HG03097 (cell line): ENCODE data around the gene PTPRM.

Source experiments
- ATAC-seq: cut with Tn5 transposase; IDR thresholded peaks from one replicate; pipeline ENCODE4 v1.9.1; 2021; ENCODE audit not compliant: unreplicated experiment, low FRiP score

Gene PTPRM

GRCh38 chr18:7598167-7599047, 31.3 kb downstream of the PTPRM start:
- ATAC-seq: no peak

- ATAC-seq: no peak
Observed at GRCh38 chr18:7600036-7600435, 32.9 kb downstream of the PTPRM start.

- no peak for ATAC-seq
Observed at GRCh38 chr18:7600528-7601245, 33.6 kb downstream of the PTPRM start.

- no peak for ATAC-seq
Observed at GRCh38 chr18:7601246-7601615, 34.1 kb downstream of the PTPRM start.

- no peak for ATAC-seq
Observed at GRCh38 chr18:7601936-7602335, 34.8 kb downstream of the PTPRM start.

- no peak for ATAC-seq
Observed at GRCh38 chr18:7603259-7604000, 36.3 kb downstream of the PTPRM start.

- no peak for ATAC-seq
Observed at GRCh38 chr18:7604361-7604760, 37.2 kb downstream of the PTPRM start.

- ATAC-seq: no peak
Observed at GRCh38 chr18:7605705-7606104, 38.6 kb downstream of the PTPRM start.

GRCh38 chr18:7607540-7608173, 40.5 kb downstream of the PTPRM start:
- no peak for ATAC-seq

- no peak for ATAC-seq
Observed at GRCh38 chr18:7608174-7608550, 41.0 kb downstream of the PTPRM start.

GRCh38 chr18:7608781-7609201, 41.7 kb downstream of the PTPRM start:
- no peak for ATAC-seq

GRCh38 chr18:7609617-7610016, 42.5 kb downstream of the PTPRM start:
- no peak for ATAC-seq

GRCh38 chr18:7614042-7614441, 46.9 kb downstream of the PTPRM start:
- no peak for ATAC-seq

GRCh38 chr18:7615840-7616239, 48.7 kb downstream of the PTPRM start:
- no peak for ATAC-seq

- ATAC-seq: no peak
Observed at GRCh38 chr18:7616661-7617060, 49.5 kb downstream of the PTPRM start.

- ATAC-seq: no peak
Observed at GRCh38 chr18:7617738-7618422, 50.8 kb downstream of the PTPRM start.

- no peak for ATAC-seq
Observed at GRCh38 chr18:7618891-7619442, 51.9 kb downstream of the PTPRM start.

GRCh38 chr18:7619676-7620075, 52.6 kb downstream of the PTPRM start:
- no peak for ATAC-seq

GRCh38 chr18:7622721-7623120, 55.6 kb downstream of the PTPRM start:
- no peak for ATAC-seq

GRCh38 chr18:7623681-7624080, 56.6 kb downstream of the PTPRM start:
- ATAC-seq: no peak
